ENCODE measurements around the gene PNRC2. TPM values are rescaled to one million over a fixed set of nuclear protein-coding genes. Genes with fewer than 3 reads are reported as not detected.

Gene PNRC2
- total RNA-seq, 4 donors from 2014 or later: 139 to 173 (median 153) TPM

DNA sequence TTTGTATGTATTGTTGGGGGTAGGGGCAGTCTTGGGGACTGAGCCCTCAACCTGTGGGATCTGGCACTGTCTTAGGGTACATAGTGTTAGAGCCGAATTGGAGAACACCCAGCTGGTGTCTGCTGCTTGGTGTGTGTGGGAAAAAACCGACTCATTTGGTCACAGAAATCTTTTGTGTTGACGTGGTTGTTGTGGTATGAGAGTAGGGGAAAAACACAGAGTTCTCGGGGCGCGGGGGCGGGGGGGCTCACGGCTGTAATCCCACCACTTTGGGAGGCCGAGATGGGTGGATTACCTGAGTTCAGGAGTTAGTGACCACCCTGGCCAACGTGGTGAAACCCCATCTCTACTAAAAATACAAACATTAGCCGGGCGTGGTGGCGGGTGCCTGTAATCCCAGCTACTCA, 35.8 kb downstream of the PNRC2 start:
- ATAC-seq (ENCODE audit: low FRiP score) (no peak), DNase-seq (ENCODE audit: low spot score) (no peak)
- TF ChIP-seq, protein P1, sequence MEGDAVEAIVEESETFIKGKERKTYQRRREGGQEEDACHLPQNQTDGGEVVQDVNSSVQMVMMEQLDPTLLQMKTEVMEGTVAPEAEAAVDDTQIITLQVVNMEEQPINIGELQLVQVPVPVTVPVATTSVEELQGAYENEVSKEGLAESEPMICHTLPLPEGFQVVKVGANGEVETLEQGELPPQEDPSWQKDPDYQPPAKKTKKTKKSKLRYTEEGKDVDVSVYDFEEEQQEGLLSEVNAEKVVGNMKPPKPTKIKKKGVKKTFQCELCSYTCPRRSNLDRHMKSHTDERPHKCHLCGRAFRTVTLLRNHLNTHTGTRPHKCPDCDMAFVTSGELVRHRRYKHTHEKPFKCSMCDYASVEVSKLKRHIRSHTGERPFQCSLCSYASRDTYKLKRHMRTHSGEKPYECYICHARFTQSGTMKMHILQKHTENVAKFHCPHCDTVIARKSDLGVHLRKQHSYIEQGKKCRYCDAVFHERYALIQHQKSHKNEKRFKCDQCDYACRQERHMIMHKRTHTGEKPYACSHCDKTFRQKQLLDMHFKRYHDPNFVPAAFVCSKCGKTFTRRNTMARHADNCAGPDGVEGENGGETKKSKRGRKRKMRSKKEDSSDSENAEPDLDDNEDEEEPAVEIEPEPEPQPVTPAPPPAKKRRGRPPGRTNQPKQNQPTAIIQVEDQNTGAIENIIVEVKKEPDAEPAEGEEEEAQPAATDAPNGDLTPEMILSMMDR (IDR thresholded peaks at IDR 0.05): no peak

- TF ChIP-seq, protein P1 (IDR thresholded peaks at IDR 0.05): no peak
- ATAC-seq (ENCODE audit: low FRiP score) (no peak), DNase-seq (ENCODE audit: low spot score) (no peak)
These were observed 37.1 kb downstream of the PNRC2 start for GRCh38 chr1:23996700-23997229.

GRCh38 chr1:23997812-23998211, 38.2 kb downstream of the PNRC2 start:
- TF ChIP-seq, protein P1 (IDR thresholded peaks at IDR 0.05): no peak
- ATAC-seq (ENCODE audit: low FRiP score): no peak
- DNase-seq (ENCODE audit: low spot score): no peak

DNA sequence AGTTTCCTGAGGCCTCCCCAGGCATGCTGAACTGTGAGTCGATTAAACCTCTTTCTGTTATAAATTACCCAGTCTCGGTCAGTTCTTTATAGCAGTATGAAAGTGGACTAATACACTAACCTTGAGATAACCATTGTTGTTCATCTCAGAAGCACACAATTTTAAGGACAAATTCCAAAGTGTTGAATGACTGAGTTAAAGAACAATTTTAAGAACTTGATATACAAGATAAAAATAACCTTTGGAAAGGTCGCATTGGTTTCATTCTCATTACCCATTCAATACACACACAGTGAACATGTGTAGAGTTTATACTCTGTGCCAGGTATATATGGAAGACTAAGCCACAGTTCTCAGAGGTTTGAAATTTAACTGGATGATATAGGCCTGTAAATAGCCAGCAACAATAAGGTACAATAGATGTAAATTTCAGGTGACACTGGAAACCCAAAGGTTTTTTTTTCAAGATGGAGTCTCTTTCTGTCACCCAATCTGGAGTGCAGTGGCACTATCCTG, 39.6 kb downstream of the PNRC2 start:
- ATAC-seq (ENCODE audit: low FRiP score): no peak
- DNase-seq (ENCODE audit: low spot score): no peak
- TF ChIP-seq, protein P1 (IDR thresholded peaks at IDR 0.05): no peak

DNA sequence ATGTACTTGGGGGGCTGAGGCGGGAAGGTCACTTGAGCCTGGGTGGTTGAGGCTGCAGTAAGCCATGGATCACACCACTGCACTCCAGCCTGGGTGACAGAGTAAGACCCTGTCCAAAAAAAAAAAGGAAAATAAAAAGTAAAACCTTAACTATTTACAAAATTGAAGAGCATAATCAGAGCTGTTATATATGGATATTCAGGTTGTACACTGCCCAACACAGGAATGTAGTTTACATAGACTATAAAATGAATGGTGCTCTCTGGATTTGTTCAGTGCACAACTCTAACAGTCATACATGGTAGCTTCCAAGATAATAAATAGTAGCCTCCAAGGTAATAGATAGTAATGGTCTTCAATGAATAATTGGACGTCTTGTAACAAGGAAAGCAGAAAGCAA, 43.1 kb downstream of the PNRC2 start:
- no peak for ATAC-seq (ENCODE audit: low FRiP score)
- no peak for DNase-seq (ENCODE audit: low spot score)
- TF ChIP-seq, protein P1 (IDR thresholded peaks at IDR 0.05): no peak

DNA sequence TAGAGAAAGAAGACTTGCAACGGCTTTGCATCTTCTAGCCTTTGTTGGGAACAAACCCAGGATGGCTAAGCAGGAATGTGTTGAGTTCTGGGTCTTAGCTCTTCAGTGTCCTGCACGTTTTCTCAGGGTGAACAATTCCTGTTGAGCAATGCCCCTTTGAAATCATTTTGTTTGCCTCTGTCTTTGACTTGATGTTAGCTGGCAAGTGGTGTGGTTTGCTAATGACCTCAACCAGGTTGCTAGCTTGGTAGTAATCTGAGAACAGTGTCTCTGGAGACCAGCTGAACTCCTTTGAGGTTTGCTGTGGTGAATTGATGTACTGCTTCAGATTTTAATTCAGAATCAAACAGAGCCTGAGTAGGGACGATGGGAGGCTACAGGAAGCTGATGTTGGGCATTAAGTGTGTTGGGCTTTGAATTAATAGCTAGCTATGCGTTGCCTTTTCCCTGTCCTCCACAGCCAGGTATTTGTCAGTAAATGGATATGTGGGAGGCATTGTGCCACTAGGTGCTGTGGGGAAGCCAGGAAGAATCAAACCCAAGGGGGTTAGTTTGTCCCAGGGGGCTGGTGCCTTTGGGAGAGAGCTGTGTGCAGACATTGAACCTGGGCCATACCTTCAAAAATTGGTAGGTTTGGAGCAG, 43.8 kb downstream of the PNRC2 start:
- ATAC-seq (ENCODE audit: low FRiP score) (no peak), DNase-seq (ENCODE audit: low spot score) (no peak)
- TF ChIP-seq, protein P1 (IDR thresholded peaks at IDR 0.05): no peak

DNA sequence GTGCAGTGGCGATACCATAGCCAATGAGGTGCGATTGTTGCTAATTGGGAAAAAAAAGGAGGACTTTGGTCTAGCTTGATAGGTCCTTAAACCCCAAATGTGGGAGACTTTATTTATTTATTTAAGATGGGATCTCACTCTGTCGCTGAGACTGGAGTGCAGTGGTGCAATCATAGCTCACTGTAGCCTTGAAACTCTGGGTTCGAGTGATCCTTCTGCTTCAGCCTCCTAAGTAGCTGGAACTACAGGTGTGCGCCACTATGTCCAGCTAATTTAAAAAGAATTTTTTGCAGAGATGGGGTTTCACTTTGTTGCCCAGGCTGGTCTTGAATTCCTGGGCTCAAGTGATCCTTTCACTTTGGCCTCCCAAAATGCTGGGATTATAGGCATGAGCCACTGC, 44.5 kb downstream of the PNRC2 start:
- TF ChIP-seq, protein P1 (IDR thresholded peaks at IDR 0.05): no peak
- DNase-seq (ENCODE audit: low spot score) (no peak), ATAC-seq (ENCODE audit: low FRiP score) (no peak)

All from omental fat pad (tissue), 4 donors.